GM23338 (cell line): ENCODE data around the gene ENTHD1. TPM values are rescaled to one million over a fixed set of nuclear protein-coding genes. Genes with fewer than 3 reads are reported as not detected.

Experiments
- ATAC-seq: fragments of 200-7000 bp; cut with Tn5 transposase; 3 replicates; pipeline ENCODE4 v1.9.1; 2020
- DNase-seq: peaks from one replicate; pipeline ENCODE4 v3.0.0-alpha.2; 2015; ENCODE audit warnings: low spot score
- H2AFZ ChIP-seq: fragments of 200-600 bp; sonication (generic); 2 replicates; pipeline ENCODE4 v1.8.0; 2016; ENCODE audit warnings: antibody characterized with exemption, mild to moderate bottlenecking, moderate library complexity
- H3F3A ChIP-seq: fragments of 200-600 bp; sonication (generic); replicated peaks from 2 replicates; pipeline ENCODE4 v1.8.0; 2017; ENCODE audit warnings: antibody characterized with exemption, mixed run types, low read depth
- H3K27ac ChIP-seq: fragments of 200-600 bp; sonication (generic); 2 replicates; pipeline ENCODE4 v1.6.1; 2016; ENCODE audit warnings: low read depth
- H3K27me3 ChIP-seq: fragments of 200-600 bp; sonication (generic); 2 replicates; pipeline ENCODE4 v1.8.0; 2016; ENCODE audit warnings: mild to moderate bottlenecking, mixed run types, moderate library complexity; ENCODE audit not compliant: insufficient read depth
- H3K36me3 ChIP-seq: fragments of 200-600 bp; sonication (generic); 2 replicates; pipeline ENCODE4 v1.8.0; 2016; ENCODE audit warnings: mild to moderate bottlenecking; ENCODE audit not compliant: insufficient read depth
- H3K4me1 ChIP-seq: fragments of 200-600 bp; sonication (generic); 2 replicates; pipeline ENCODE4 v1.8.0; 2016; ENCODE audit warnings: mild to moderate bottlenecking, moderate library complexity; ENCODE audit not compliant: insufficient read depth
- H3K4me2 ChIP-seq: fragments of 200-600 bp; sonication (generic); 2 replicates; pipeline ENCODE4 v1.7.1; 2017; ENCODE audit warnings: mixed run types
- H3K4me3 ChIP-seq: fragments of 200-600 bp; sonication (generic); 2 replicates; pipeline ENCODE4 v1.6.1; 2016; ENCODE audit warnings: mixed run types
- H3K79me2 ChIP-seq: fragments of 200-600 bp; sonication (generic); replicated peaks from 2 replicates; pipeline ENCODE4 v1.8.0; 2017; ENCODE audit warnings: mild to moderate bottlenecking; ENCODE audit not compliant: insufficient read depth
- H3K9me2 ChIP-seq: fragments of 200-600 bp; sonication (generic); 2 replicates; pipeline ENCODE4 v1.8.0; 2017; ENCODE audit not compliant: insufficient read depth
- H4K20me1 ChIP-seq: fragments of 200-600 bp; sonication (generic); replicated peaks from 2 replicates; pipeline ENCODE4 v1.8.0; 2017; ENCODE audit warnings: mild to moderate bottlenecking; ENCODE audit not compliant: insufficient read depth
- H3K27ac Mint-ChIP-seq: 2 replicates; pipeline ENCODE4 v1.8.0; 2020; ENCODE audit warnings: inconsistent platforms, mild to moderate bottlenecking, moderate library complexity, mixed read lengths
- H3K27me3 Mint-ChIP-seq: 3 replicates; pipeline ENCODE4 v1.8.0; 2022; ENCODE audit warnings: low read depth, mild to moderate bottlenecking, moderate library complexity, mixed read lengths, inconsistent platforms; ENCODE audit not compliant: insufficient read depth, poor library complexity
- H3K36me3 Mint-ChIP-seq: 3 replicates; pipeline ENCODE4 v1.8.0; 2021; ENCODE audit warnings: low read depth, mild to moderate bottlenecking, inconsistent platforms, moderate library complexity, mixed read lengths
- H3K4me1 Mint-ChIP-seq: 3 replicates; pipeline ENCODE4 v1.8.0; 2020; ENCODE audit warnings: mild to moderate bottlenecking, inconsistent platforms, mixed read lengths
- H3K4me3 Mint-ChIP-seq: 3 replicates; pipeline ENCODE4 v1.8.0; 2021; ENCODE audit warnings: moderate library complexity, mild to moderate bottlenecking, inconsistent platforms, mixed read lengths
- H3K9me3 Mint-ChIP-seq: 3 replicates; pipeline ENCODE4 v1.8.0; 2020; ENCODE audit warnings: moderate library complexity, mild to moderate bottlenecking, inconsistent platforms, mixed read lengths
- CREB1 ChIP-seq: fragments of 250-450 bp; sonication (Bioruptor Pico); IDR thresholded peaks from 2 replicates; pipeline ENCODE4 v1.5.0; 2020; ENCODE audit warnings: low read depth, mild to moderate bottlenecking, moderate library complexity
- EZH2phosphoT487 ChIP-seq: fragments of 200-600 bp; sonication (generic); IDR thresholded peaks from one replicate; pipeline ENCODE4 v1.8.1; 2018; ENCODE audit warnings: antibody characterized with exemption; ENCODE audit not compliant: unreplicated experiment
- NANOG ChIP-seq: IDR thresholded peaks from 2 replicates; pipeline ENCODE4 v1.6.1; 2016; ENCODE audit warnings: antibody characterized with exemption, borderline replicate concordance
- POLR2AphosphoS5 ChIP-seq: IDR thresholded peaks from 2 replicates; pipeline ENCODE4 v1.6.1; 2016; ENCODE audit warnings: antibody characterized with exemption, low read depth
- polyA plus RNA-seq: library from polyadenylated mRNA; unstranded; fragments of >200 nt; fragmentation: Nextera tagmentation; extraction: Ambion mirVana; gene quantifications from 2 replicates; pipeline ENCODE4 v1.2.1, GENCODE V29; 2016
- total RNA-seq: library from RNA; depleted of rRNA; stranded (reverse); fragments of >200 nt; shearing (Covaris generic); gene quantifications from 2 replicates; pipeline ENCODE4 v1.2.3, GENCODE V29; 2014
- TF ChIP-seq, protein P1 (sequence below), 2 experiments: fragments of 200-600 bp in 1 of 2; sonication (generic) in 1 of 2; conservative IDR thresholded peaks; 2 replicates each; pipeline versions ENCODE4 v1.5.1 to v1.6.1; 2016 to 2017; ENCODE audit warnings: antibody characterized with exemption in 2 of 2, low read depth in 2 of 2, mild to moderate bottlenecking in 2 of 2, moderate library complexity in 1 of 2
- TF ChIP-seq, protein P2 (sequence below): IDR thresholded peaks from one replicate; pipeline ENCODE4 v1.6.1; 2018; ENCODE audit warnings: antibody characterized with exemption; ENCODE audit not compliant: unreplicated experiment

ENTHD1 gene
- total and polyA plus RNA-seq, 2 experiments from 2014 or later = not detected

DNA sequence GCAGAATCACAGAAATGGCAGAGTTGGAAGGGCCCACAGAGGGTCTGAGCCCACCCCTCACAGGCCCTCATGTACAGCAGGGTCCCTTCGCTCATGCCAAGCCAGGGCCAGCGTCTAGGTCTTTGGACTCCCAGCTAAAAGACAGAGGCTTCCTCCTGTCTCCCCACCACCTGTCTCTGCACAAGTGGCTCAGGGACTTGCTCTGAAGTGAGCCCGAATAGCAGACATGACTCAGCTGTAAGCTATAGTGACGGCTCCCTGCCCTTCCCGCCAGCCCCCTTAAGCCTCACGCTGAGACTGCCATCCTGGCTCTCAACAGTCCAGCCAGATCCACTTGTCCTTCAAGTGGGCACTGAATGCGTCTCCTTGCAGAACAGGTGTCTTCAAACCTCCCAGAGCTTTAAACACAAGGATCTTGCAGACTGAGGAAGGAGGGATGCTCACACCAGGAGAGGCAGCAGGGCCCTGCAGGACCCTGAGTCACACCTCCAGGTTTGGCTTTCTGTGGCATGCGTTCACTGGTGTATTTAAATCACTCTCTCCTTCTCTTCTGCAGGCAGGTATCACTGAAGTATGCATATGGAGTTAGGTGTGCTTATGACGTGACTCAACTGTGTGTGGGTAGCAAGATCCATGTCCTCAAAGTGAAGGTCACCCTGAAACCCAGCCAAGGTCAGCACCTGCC, 168.1 kb downstream of the ENTHD1 start:
- DNase-seq = no peak
- no peaks in the 10 kb centered on the region for H3F3A ChIP-seq
- no peaks in the 10 kb centered on the region for H3K4me1 ChIP-seq
- no peaks in the 10 kb centered on the region for H3K79me2 ChIP-seq
- H4K20me1 ChIP-seq = no peaks in the 10 kb centered on the region
- TF ChIP-seq, protein P1, sequence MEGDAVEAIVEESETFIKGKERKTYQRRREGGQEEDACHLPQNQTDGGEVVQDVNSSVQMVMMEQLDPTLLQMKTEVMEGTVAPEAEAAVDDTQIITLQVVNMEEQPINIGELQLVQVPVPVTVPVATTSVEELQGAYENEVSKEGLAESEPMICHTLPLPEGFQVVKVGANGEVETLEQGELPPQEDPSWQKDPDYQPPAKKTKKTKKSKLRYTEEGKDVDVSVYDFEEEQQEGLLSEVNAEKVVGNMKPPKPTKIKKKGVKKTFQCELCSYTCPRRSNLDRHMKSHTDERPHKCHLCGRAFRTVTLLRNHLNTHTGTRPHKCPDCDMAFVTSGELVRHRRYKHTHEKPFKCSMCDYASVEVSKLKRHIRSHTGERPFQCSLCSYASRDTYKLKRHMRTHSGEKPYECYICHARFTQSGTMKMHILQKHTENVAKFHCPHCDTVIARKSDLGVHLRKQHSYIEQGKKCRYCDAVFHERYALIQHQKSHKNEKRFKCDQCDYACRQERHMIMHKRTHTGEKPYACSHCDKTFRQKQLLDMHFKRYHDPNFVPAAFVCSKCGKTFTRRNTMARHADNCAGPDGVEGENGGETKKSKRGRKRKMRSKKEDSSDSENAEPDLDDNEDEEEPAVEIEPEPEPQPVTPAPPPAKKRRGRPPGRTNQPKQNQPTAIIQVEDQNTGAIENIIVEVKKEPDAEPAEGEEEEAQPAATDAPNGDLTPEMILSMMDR (conservative IDR thresholded peaks at IDR 0.05; ENCODE audit: low read depth in 2 of 2) = no peak
- TF ChIP-seq POLR2AphosphoS5 = no peak
- TF ChIP-seq, protein P2, sequence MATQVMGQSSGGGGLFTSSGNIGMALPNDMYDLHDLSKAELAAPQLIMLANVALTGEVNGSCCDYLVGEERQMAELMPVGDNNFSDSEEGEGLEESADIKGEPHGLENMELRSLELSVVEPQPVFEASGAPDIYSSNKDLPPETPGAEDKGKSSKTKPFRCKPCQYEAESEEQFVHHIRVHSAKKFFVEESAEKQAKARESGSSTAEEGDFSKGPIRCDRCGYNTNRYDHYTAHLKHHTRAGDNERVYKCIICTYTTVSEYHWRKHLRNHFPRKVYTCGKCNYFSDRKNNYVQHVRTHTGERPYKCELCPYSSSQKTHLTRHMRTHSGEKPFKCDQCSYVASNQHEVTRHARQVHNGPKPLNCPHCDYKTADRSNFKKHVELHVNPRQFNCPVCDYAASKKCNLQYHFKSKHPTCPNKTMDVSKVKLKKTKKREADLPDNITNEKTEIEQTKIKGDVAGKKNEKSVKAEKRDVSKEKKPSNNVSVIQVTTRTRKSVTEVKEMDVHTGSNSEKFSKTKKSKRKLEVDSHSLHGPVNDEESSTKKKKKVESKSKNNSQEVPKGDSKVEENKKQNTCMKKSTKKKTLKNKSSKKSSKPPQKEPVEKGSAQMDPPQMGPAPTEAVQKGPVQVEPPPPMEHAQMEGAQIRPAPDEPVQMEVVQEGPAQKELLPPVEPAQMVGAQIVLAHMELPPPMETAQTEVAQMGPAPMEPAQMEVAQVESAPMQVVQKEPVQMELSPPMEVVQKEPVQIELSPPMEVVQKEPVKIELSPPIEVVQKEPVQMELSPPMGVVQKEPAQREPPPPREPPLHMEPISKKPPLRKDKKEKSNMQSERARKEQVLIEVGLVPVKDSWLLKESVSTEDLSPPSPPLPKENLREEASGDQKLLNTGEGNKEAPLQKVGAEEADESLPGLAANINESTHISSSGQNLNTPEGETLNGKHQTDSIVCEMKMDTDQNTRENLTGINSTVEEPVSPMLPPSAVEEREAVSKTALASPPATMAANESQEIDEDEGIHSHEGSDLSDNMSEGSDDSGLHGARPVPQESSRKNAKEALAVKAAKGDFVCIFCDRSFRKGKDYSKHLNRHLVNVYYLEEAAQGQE = no peak
- no peak for TF ChIP-seq CREB1 (CRISPR knock-in tag)
- no peak for TF ChIP-seq EZH2phosphoT487
- TF ChIP-seq NANOG = no peak
- peaks cover 7% of the 10 kb centered on the region for H3K27me3 Mint-ChIP-seq
- ATAC-seq = no peak
- H3K9me3 Mint-ChIP-seq = no peaks in the 10 kb centered on the region
- H3K27me3 ChIP-seq = no peaks in the 10 kb centered on the region
- H3K4me1 Mint-ChIP-seq = peaks cover 4% of the 10 kb centered on the region
- no peak overlapping the region for H3K27ac ChIP-seq
- no peaks in the 10 kb centered on the region for H3K36me3 Mint-ChIP-seq
- no peak overlapping the region for H3K4me3 Mint-ChIP-seq
- H3K4me2 ChIP-seq = no peak overlapping the region
- no peak overlapping the region for H2AFZ ChIP-seq
- H3K9me2 ChIP-seq = no peaks in the 10 kb centered on the region
- H3K4me3 ChIP-seq = no peak overlapping the region
- H3K36me3 ChIP-seq = no peaks in the 10 kb centered on the region
- H3K27ac Mint-ChIP-seq = no peak overlapping the region

DNA sequence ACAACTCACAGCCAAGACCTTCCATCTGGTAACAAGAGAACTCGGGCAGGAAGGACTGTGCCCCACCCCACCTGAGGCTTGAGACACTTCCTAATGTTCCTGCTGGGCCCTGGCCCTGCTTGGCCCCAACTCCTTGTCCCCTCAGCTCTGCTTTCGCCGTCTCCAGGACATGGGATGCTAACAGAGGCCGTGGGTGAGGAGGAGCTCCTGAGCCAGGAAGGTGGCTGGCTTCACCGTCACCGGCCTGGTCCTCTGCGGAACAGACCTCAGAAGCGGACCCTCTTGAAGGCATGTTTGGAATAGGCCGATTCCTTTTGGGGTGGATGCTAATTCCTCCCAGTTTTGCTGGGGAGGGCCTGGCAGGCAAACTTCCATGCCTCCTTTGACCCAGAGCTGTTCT, 168.7 kb downstream of the ENTHD1 start:
- Mint-ChIP-seq H3K4me1 (peaks cover 10% of the 10 kb centered on the region), H3K27ac (no peak overlapping the region), H3K4me3 (no peak overlapping the region), H3K9me3 (no peaks in the 10 kb centered on the region), H3K36me3 (no peaks in the 10 kb centered on the region), H3K27me3 (peaks cover 7% of the 10 kb centered on the region)
- no peak overlapping the region for H2AFZ ChIP-seq
- H3K79me2 ChIP-seq = no peaks in the 10 kb centered on the region
- H3K4me3 ChIP-seq = no peak overlapping the region
- H3F3A ChIP-seq = no peaks in the 10 kb centered on the region
- H3K4me2 ChIP-seq = no peak overlapping the region
- H3K9me2 ChIP-seq = no peaks in the 10 kb centered on the region
- no peaks in the 10 kb centered on the region for H4K20me1 ChIP-seq
- H3K4me1 ChIP-seq = no peaks in the 10 kb centered on the region
- no peak overlapping the region for H3K27ac ChIP-seq
- TF ChIP-seq NANOG = no peak
- TF ChIP-seq, protein P2 = no peak
- ATAC-seq (no peak), DNase-seq (no peak)
- H3K27me3 ChIP-seq = no peaks in the 10 kb centered on the region
- H3K36me3 ChIP-seq = no peaks in the 10 kb centered on the region
